ENCODE measurements around the gene CYP4F22. TPM values are rescaled to one million over a fixed set of nuclear protein-coding genes. Genes with fewer than 3 reads are reported as not detected.
A peak's percentile ranks its signal among the peaks of the same experiment; 100 is the strongest.
"Not testable (repeated sequence)": the region's sequence is repeated elsewhere in the genome, so short reads cannot be mapped to it uniquely, and the experiment has no call there.

Gene CYP4F22
- total RNA-seq: not detected
- long read RNA-seq: 0 reads

- no peak for DNase-seq
Measured at GRCh38 chr19:15508035-15508710, at the start of gene CYP4F22. Gene CYP4F22 (plus strand): TSS chr19:15508525. CDS start chr19:15525337, 16,812 bp downstream.

GRCh38 chr19:15461694-15462093, 46.6 kb upstream of the CYP4F22 start:
- intact Hi-C loops (cut with micrococcal nuclease): no loop called here
- no peak for DNase-seq
- ATAC-seq: no peak

More at GRCh38 chr19:15508035-15508710, at the start of gene CYP4F22:
- no peak for ATAC-seq
- intact Hi-C loops (cut with micrococcal nuclease): no loop called here

- DNase-seq (peak; percentile 44), ATAC-seq (peak; percentile 55)
- intact Hi-C loops (cut with micrococcal nuclease): no loop called here
Measured at GRCh38 chr19:15463861-15464371, 44.4 kb upstream of the CYP4F22 start.

- DNase-seq: no peak
- intact Hi-C loops (cut with micrococcal nuclease): no loop called here
- ATAC-seq: peak; percentile 60
Measured at GRCh38 chr19:15464394-15465385, 43.6 kb upstream of the CYP4F22 start, which contains the start of gene RASAL3. Gene RASAL3 (minus strand): TSS chr19:15464544. CDS start chr19:15464358, 186 bp downstream.

- intact Hi-C loops (cut with micrococcal nuclease): no loop called here
- ATAC-seq (no peak), DNase-seq (no peak)
Measured at GRCh38 chr19:15466851-15467733, 41.2 kb upstream of the CYP4F22 start.

- no peak for ATAC-seq
Measured at GRCh38 chr19:15467734-15468214, 40.6 kb upstream of the CYP4F22 start.

GRCh38 chr19:15468675-15469512, 39.4 kb upstream of the CYP4F22 start:
- intact Hi-C loops (cut with micrococcal nuclease): no loop called here
- peak; percentile 12 for ATAC-seq
- no peak for DNase-seq

More at GRCh38 chr19:15467734-15468214, 40.6 kb upstream of the CYP4F22 start:
- no peak for DNase-seq
- intact Hi-C loops (cut with micrococcal nuclease): no loop called here

- peak; percentile 74 for ATAC-seq
- peak; percentile 40 for DNase-seq
- intact Hi-C loops (cut with micrococcal nuclease): no loop called here
Measured at GRCh38 chr19:15469513-15470297, 38.6 kb upstream of the CYP4F22 start.

GRCh38 chr19:15471639-15472101, 36.7 kb upstream of the CYP4F22 start:
- DNase-seq (no peak), ATAC-seq (no peak)
- intact Hi-C loops (cut with micrococcal nuclease): no loop called here

GRCh38 chr19:15473821-15474220, 34.5 kb upstream of the CYP4F22 start:
- intact Hi-C loops (cut with micrococcal nuclease); DNase-seq; ATAC-seq: not testable (repeated sequence)

- ATAC-seq (no peak), DNase-seq (no peak)
- intact Hi-C loops (cut with micrococcal nuclease): no loop called here
Measured at GRCh38 chr19:15475169-15475568, 33.2 kb upstream of the CYP4F22 start.

GRCh38 chr19:15475611-15476010, 32.7 kb upstream of the CYP4F22 start:
- ATAC-seq: no peak
- intact Hi-C loops (cut with micrococcal nuclease): no loop called here

GRCh38 chr19:15476325-15476724, 32.0 kb upstream of the CYP4F22 start:
- no peak for ATAC-seq
- no peak for DNase-seq
- intact Hi-C loops (cut with micrococcal nuclease): no loop called here

More at GRCh38 chr19:15475611-15476010, 32.7 kb upstream of the CYP4F22 start:
- DNase-seq: no peak

- intact Hi-C loops (cut with micrococcal nuclease): no loop called here
- peak; percentile 82 for ATAC-seq
- no peak for DNase-seq
Measured at GRCh38 chr19:15479391-15480345, 28.7 kb upstream of the CYP4F22 start, which contains the start of gene PGLYRP2. Gene PGLYRP2 (minus strand): TSS chr19:15479501. CDS start chr19:15479371, 130 bp downstream.

GRCh38 chr19:15480996-15481395, 27.3 kb upstream of the CYP4F22 start:
- intact Hi-C loops (cut with micrococcal nuclease); DNase-seq; ATAC-seq: not testable (repeated sequence)

Data from left ventricle myocardium superior (tissue), 1 donor.